Smooth muscle cell (in vitro differentiated cells): ENCODE measurements around the gene NOVA1. TPM values are rescaled to one million over a fixed set of nuclear protein-coding genes. Genes with fewer than 3 reads are reported as not detected.

Source experiments
- DNase-seq: peaks from one replicate; lab custom pipeline; 2025; ENCODE audit not compliant: unreplicated experiment; lab: John Stamatoyannopoulos, UW
- H2AFZ ChIP-seq: fragments of 200-600 bp; sonication (generic); 2 replicates; pipeline ENCODE4 v1.6.0; 2016; ENCODE audit warnings: antibody characterized with exemption, low read depth, mild to moderate bottlenecking
- H3F3A ChIP-seq: fragments of 200-600 bp; sonication (generic); 2 replicates; pipeline ENCODE4 v1.6.0; 2017; ENCODE audit warnings: antibody characterized with exemption, low read depth
- H3K27ac ChIP-seq: fragments of 200-600 bp; sonication (generic); 2 replicates; pipeline ENCODE4 v1.5.1; 2016; ENCODE audit warnings: low read depth, mild to moderate bottlenecking
- H3K27me3 ChIP-seq: fragments of 200-600 bp; sonication (generic); 2 replicates; pipeline ENCODE4 v1.6.1; 2016; ENCODE audit warnings: low read depth, mild to moderate bottlenecking
- H3K36me3 ChIP-seq: fragments of 200-600 bp; sonication (generic); 2 replicates; pipeline ENCODE4 v1.5.1; 2016; ENCODE audit warnings: low read depth
- H3K4me1 ChIP-seq: fragments of 200-600 bp; sonication (generic); 2 replicates; pipeline ENCODE4 v1.5.1; 2016; ENCODE audit warnings: low read depth
- H3K4me2 ChIP-seq: fragments of 200-600 bp; sonication (generic); 2 replicates; pipeline ENCODE4 v1.6.0; 2016; ENCODE audit warnings: mild to moderate bottlenecking
- H3K4me3 ChIP-seq: fragments of 200-600 bp; sonication (generic); 2 replicates; pipeline ENCODE4 v1.5.1; 2016; ENCODE audit warnings: mild to moderate bottlenecking
- H3K79me2 ChIP-seq: fragments of 200-600 bp; sonication (generic); 2 replicates; pipeline ENCODE4 v1.6.0; 2016; ENCODE audit warnings: low read depth, mild to moderate bottlenecking
- H3K9ac ChIP-seq: fragments of 200-600 bp; sonication (generic); 2 replicates; pipeline ENCODE4 v1.6.0; 2016; ENCODE audit warnings: low read depth
- H3K9me3 ChIP-seq: fragments of 200-600 bp; sonication (generic); replicated peaks from 2 replicates; pipeline ENCODE4 v1.5.1; 2016; ENCODE audit warnings: low read depth
- H4K20me1 ChIP-seq: fragments of 200-600 bp; sonication (generic); 2 replicates; pipeline ENCODE4 v1.6.0; 2016; ENCODE audit warnings: low read depth
- WGBS: methylation state at CpG from one replicate; pipeline ENCODE4 v1.1.7; 2016; ENCODE audit warnings: low lambda C conversion rate; 5-methylcytosine and 5-hydroxymethylcytosine counted together
- polyA plus RNA-seq: library from polyadenylated mRNA; unstranded; fragments of >200 nt; fragmentation: Nextera tagmentation; extraction: Ambion mirVana; gene quantifications from 2 replicates; pipeline ENCODE4 v1.2.1, GENCODE V29; 2016
- total RNA-seq: library from RNA; depleted of rRNA; stranded (reverse); fragments of >200 nt; gene quantifications from 2 replicates; pipeline ENCODE4 v1.2.3, GENCODE V29; 2014
- TF ChIP-seq, protein P1 (sequence below): fragments of 200-600 bp; sonication (generic); IDR thresholded peaks from 2 replicates; pipeline ENCODE4 v1.5.1; 2017; ENCODE audit warnings: borderline replicate concordance, mild to moderate bottlenecking, antibody characterized with exemption; ENCODE audit not compliant: insufficient read depth, poor library complexity, severe bottlenecking

Gene NOVA1
- total and polyA plus RNA-seq, 2 experiments from 2014 or later, result 1.2 to 4.6 TPM

DNA sequence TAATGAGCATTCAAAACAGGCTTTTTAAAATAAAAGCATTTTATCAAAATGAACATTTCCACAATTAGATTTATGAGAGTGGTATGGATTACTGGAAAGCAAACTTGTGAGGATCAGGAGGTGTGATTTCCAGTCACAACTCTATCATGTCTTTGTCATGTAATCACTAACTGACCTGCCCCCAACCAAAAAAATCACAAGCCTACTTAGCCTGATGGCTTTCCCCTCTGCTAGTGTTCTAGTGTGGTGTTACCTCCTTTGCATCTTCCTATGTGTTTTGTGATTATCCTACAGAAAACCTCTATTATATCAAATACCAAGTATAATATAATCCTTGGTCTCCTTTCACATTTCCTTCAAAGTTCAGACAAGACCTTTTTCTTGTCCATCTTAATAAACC lies 168.6 kb downstream of the NOVA1 start:
- Histone ChIP-seq H4K20me1 (no peaks in the 10 kb centered on the region), H3K9me3 (no peaks in the 10 kb centered on the region), H3K4me1 (no peaks in the 10 kb centered on the region), H3F3A (no peaks in the 10 kb centered on the region), H3K4me2 (no peak overlapping the region), H3K27me3 (no peaks in the 10 kb centered on the region), H3K9ac (no peak overlapping the region), H3K27ac (no peak overlapping the region), H3K4me3 (no peak overlapping the region), H3K79me2 (no peaks in the 10 kb centered on the region), H3K36me3 (no peaks in the 10 kb centered on the region), H2AFZ (no peak overlapping the region)
- TF ChIP-seq, protein P1, sequence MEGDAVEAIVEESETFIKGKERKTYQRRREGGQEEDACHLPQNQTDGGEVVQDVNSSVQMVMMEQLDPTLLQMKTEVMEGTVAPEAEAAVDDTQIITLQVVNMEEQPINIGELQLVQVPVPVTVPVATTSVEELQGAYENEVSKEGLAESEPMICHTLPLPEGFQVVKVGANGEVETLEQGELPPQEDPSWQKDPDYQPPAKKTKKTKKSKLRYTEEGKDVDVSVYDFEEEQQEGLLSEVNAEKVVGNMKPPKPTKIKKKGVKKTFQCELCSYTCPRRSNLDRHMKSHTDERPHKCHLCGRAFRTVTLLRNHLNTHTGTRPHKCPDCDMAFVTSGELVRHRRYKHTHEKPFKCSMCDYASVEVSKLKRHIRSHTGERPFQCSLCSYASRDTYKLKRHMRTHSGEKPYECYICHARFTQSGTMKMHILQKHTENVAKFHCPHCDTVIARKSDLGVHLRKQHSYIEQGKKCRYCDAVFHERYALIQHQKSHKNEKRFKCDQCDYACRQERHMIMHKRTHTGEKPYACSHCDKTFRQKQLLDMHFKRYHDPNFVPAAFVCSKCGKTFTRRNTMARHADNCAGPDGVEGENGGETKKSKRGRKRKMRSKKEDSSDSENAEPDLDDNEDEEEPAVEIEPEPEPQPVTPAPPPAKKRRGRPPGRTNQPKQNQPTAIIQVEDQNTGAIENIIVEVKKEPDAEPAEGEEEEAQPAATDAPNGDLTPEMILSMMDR, result no peak
- DNase-seq, result no peak

DNA sequence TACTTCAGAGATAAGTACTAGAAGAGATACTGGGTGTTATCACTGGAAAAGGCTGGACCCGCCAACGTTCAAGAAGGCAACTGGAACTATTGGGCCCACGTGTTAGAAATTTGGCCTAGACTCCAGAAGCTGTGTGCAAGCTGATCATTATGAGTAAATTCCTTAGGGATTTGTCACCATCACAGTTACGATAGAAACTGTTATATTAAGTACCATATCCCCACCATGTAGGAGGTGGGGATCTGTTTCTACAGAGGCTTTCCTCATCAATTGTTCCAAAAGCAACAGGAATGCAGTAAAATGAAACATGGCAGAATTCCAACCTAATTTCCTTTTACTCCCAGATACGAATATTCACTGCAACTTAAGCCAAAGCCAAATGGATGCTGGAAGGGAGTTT lies 170.7 kb downstream of the NOVA1 start:
- TF ChIP-seq, protein P1, result no peak
- no peak overlapping the region for H2AFZ ChIP-seq
- no peaks in the 10 kb centered on the region for H3K36me3 ChIP-seq
- H3K4me3 ChIP-seq, result no peak overlapping the region
- H3K79me2 ChIP-seq, result no peaks in the 10 kb centered on the region
- no peak overlapping the region for H3K9ac ChIP-seq
- DNase-seq, result no peak
- no peaks in the 10 kb centered on the region for H3K4me1 ChIP-seq
- H3K27me3 ChIP-seq, result peaks cover 4% of the 10 kb centered on the region
- H3F3A ChIP-seq, result no peaks in the 10 kb centered on the region
- 49% methylated on average over 5 of the region's 5 CpGs for WGBS
- no peak overlapping the region for H3K4me2 ChIP-seq
- no peak overlapping the region for H3K27ac ChIP-seq
- H4K20me1 ChIP-seq, result no peaks in the 10 kb centered on the region
- no peaks in the 10 kb centered on the region for H3K9me3 ChIP-seq

DNA sequence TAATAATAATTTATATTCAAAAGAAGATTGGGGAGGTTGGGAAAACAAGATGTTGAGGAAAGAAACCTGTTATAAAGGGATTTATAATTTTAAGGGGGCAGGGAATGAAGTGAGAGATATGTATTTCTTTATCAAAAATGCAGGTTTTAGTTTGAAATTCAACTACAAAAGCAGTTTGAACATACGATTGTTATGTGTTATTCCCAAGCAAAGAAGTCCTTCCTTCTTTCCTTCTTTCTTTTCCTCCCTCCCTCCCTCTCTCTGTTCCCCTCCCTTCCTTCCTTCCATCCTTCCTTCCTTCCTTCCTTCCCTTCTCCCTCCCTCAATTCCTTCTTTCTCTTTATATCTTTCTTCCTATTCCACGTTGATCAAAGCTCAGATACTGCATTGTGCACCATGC lies 173.3 kb downstream of the NOVA1 start:
- no peaks in the 10 kb centered on the region for H3K79me2 ChIP-seq
- TF ChIP-seq, protein P1, result no peak
- H3K9ac ChIP-seq, result no peak overlapping the region
- no peak for DNase-seq
- H2AFZ ChIP-seq, result no peak overlapping the region
- H3K27me3 ChIP-seq, result peaks cover 8% of the 10 kb centered on the region
- no peaks in the 10 kb centered on the region for H3K9me3 ChIP-seq
- WGBS, result 72% methylated on average over 2 of the region's 2 CpGs
- H3K36me3 ChIP-seq, result no peaks in the 10 kb centered on the region
- no peak overlapping the region for H3K4me3 ChIP-seq
- no peak overlapping the region for H3K27ac ChIP-seq
- H3K4me2 ChIP-seq, result no peak overlapping the region
- H3F3A ChIP-seq, result no peaks in the 10 kb centered on the region
- no peaks in the 10 kb centered on the region for H3K4me1 ChIP-seq
- no peaks in the 10 kb centered on the region for H4K20me1 ChIP-seq

DNA sequence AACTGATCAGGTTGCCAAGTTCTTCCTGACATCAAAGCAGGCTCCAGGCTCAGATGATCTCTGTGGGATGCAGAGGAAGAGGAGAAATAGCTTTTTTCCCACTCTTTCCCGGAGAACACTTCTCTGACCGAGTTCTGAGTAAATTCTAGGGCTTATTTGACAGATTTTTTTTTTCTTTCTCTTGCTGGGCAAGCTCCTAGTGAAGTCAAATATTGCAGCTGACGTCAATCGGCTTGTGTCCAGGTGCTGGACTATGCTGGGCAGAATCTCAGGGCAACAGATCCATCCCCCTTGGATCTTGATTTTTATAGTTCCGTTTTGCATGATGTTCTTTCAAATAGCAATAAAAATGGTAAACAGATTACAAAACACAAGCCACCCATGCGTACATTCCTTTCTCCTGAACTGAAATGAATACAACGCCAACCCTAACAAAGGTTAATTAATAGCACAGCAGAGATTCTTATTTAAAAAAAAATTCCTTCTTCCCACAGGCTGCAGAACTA lies 182.2 kb downstream of the NOVA1 start:
- no peaks in the 10 kb centered on the region for H3K9me3 ChIP-seq

More for the DNA sequence above, 182.2 kb downstream of the NOVA1 start:
- H3K4me3 ChIP-seq, result no peak overlapping the region
- H3K79me2 ChIP-seq, result no peaks in the 10 kb centered on the region
- TF ChIP-seq, protein P1, result no peak
- H3F3A ChIP-seq, result no peaks in the 10 kb centered on the region
- no peak overlapping the region for H2AFZ ChIP-seq
- no peaks in the 10 kb centered on the region for H3K4me1 ChIP-seq
- no peaks in the 10 kb centered on the region for H3K36me3 ChIP-seq
- H4K20me1 ChIP-seq, result no peaks in the 10 kb centered on the region
- H3K27ac ChIP-seq, result no peak overlapping the region
- no peak overlapping the region for H3K4me2 ChIP-seq
- 87% methylated on average over 7 of the region's 7 CpGs for WGBS
- no peak overlapping the region for H3K9ac ChIP-seq
- DNase-seq, result no peak
- no peaks in the 10 kb centered on the region for H3K27me3 ChIP-seq
